Right renal cortex interstitium (tissue), 3 donors: ENCODE data around the gene SLC35F1. TPM values are rescaled to one million over a fixed set of nuclear protein-coding genes. Genes with fewer than 3 reads are reported as not detected.
"Not testable (repeated sequence)": the region's sequence is repeated elsewhere in the genome, so short reads cannot be mapped to it uniquely, and the experiment has no call there.

Experiments
- DNase-seq, 3 donors: peaks; one replicate each; pipeline ENCODE4 v3.0.0-alpha.2; 2013; ENCODE audit warnings: low read depth in 3 of 3, low spot score in 2 of 3
- polyA plus RNA-seq, 3 donors: library from polyadenylated mRNA; unstranded; fragments of 120-200 nt; gene quantifications; one replicate each; pipeline ENCODE4 v1.2.1, GENCODE V29; 2013; ENCODE audit not compliant: insufficient read length in 3 of 3

Gene SLC35F1
- 1 to 10 TPM; 3.1 to 3.6 (median 3.3) TPM for polyA plus RNA-seq

DNA sequence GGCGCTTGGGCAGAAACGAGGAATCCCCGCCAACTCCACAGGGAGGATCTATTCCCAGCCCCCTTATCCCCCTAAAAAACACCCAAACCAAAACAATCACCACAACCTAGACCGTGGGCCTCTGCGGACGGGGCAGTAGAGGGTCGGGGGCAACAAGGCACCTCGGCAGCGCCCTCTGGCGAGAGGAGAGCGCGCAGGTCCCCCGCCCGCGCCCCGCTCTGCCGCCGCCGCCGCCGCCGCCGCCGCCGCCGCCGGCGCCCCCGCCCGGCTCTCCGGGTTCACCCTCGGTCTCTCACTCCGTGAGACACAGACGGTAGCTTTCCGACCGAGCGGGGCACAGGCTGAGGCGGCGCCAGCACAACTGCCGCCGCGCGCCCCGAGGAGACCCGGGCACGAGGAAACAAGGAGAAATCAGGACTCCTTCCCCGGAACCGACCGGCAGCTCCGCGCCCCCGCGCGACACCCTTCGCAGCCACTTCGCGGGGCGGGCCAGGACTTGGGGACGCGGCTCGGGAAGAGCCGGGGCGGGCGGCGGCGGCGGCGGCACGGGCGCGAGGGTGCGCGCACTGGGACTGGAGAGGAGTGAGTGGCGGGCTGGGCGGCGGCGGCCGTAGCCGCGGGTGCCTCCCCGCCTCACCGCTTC lies at the start of gene SLC35F1:
Gene SLC35F1 (plus strand): TSS at position 307 of the 643 bp plus-strand sequence.
- DNase-seq = peak in 1 of 3 donors; percentile 35

DNA sequence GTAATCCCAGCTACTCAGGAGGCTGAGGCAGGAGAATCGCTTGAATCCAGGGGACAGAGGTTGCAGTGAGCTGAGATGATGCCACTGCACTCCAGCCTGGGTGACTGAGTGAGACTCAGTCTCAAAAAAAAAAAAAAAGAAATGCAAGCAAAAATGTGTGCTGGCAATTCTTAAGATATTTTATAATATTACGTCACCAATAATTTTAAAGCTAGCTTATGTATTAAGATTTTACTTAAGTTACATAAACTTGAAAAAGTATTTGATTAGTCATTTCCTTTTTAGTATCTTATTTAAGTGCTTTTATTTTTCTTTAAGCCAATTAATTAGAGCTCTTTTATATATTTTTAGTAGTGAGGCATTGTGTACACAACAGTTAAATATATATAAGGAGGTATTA lies 48.5 kb upstream of the SLC35F1 start:
- DNase-seq = not testable (repeated sequence)

DNA sequence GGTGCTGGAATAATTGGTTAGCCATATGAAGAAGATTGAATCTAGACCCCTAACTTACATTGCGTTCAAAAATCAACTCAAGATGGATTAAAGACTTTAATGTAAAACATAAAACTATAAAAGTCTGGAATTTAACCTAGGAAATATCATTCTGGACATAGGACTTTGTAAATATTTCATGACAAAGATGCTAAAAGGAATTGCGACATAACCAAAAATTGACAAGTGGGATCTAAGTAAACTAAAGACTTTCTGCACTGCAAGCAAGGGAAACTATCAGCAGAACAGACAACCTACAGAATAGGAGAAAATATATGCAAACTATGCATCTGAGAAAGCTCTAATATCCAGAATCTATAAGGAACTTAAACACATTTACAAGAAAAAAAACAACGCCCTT lies 45.5 kb upstream of the SLC35F1 start:
- no peak for DNase-seq

DNA sequence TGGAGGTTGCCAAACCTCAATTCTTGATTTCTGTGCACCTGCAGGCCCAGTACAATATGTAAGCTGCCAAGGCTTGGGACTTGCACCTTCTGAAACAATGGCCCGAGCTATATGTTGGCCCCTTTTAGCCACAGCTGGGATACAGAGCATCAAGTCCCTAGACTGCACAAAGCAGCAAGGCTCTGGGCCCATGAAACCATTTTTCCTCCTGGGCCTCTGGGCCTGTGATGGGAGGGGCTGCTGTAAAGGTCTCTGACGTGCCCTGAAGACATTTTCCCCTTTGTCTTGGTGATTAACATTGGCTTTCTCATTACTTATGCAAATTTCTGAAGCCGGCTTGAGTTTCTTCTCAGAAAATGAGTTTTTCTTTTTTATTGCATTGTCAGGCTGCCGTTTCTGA lies 40.5 kb upstream of the SLC35F1 start:
- no peak for DNase-seq

DNA sequence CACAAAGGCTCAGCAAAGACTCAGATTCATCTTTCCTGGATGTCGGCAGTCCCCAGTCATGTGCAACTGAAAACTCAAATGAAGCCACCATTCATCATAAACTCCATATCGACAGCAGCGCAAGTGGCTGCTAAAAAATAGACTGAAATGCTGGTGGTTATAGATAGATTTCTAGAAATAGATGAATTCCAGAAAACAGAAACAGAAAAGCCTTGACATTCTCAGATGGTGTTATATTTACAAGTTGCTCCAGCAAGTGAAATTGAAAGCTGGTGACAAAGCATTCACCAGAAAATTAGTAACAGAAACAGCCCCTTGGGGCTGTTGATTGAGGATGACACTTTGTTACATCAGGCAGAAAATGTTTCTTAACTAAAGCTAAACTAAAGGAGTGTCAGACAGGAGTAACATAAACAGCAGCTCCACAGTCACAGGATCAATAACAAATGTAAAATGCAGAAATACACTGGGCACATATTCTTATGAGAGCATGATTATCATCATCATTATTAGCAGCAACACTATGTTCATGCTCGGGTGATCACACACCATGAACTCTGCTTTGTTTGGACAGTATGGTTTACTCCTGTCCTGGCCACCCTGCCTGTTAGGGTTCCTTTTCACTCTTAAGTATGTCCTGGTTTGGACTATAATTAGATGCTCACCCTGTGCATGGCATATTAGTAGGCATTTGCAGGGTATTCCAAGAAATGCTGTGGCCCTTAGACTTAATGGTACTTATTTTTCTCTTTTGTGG lies 36.4 kb upstream of the SLC35F1 start:
- DNase-seq = no peak

DNA sequence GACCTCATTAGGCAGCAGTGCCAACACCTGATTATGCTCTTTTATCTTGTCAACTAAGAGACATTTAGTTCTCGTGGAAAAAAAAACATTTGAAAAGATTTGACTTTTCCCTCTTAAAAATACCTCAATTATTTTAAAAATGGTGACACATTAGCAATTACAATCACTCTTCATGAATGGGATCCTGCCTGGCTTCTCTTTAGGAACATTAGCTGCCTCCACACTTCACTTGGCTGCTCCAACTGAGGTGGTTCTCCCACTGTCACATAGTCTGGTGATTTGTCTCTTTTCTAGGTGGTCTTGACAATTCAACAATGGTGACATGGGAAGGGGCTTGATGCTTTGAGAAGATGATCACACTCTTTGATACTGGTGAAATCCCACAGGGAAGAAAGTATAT lies 26.2 kb upstream of the SLC35F1 start:
- no peak for DNase-seq

DNA sequence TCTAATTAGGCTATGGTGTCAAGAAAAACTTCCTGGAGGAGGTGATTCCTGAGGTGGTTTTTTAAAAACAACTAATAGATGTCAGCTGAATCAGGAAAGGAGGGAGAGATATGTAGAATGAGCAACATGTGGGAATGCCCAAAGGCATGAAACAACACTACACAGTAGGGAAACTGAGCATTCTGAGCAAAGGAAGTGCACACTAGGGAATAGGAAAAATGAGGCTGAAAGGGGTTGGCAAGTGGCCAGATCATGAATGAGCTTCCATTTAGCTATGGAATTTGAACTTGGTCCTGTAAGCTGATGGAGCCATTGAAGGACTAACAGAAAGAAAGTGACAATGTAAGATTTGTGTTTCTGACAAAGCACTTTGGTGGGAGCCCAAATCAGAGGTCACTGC lies 16.9 kb upstream of the SLC35F1 start:
- no peak for DNase-seq

DNA sequence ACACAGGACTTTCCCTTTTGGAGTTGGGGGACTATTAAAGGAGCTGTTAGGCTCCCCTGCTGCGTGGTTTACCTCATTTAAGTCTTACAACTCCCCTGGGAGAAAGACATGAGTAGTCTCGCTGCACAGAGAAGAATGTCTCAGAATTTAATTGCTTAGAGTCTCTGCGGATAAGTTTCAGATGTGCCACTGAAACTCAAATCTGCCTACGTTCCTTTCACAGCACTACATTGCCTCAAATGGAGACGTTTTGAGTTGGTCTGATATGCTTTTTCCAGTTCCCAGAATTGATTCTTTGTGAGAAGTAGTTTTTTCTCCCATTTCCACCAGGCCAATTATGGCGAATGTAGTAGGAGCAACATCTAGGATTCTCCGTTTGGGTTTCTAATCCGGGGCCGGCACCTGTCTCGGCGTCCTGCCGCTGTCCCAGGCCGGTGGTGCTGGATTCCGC lies 532 bp upstream of the SLC35F1 start:
- no peak for DNase-seq

DNA sequence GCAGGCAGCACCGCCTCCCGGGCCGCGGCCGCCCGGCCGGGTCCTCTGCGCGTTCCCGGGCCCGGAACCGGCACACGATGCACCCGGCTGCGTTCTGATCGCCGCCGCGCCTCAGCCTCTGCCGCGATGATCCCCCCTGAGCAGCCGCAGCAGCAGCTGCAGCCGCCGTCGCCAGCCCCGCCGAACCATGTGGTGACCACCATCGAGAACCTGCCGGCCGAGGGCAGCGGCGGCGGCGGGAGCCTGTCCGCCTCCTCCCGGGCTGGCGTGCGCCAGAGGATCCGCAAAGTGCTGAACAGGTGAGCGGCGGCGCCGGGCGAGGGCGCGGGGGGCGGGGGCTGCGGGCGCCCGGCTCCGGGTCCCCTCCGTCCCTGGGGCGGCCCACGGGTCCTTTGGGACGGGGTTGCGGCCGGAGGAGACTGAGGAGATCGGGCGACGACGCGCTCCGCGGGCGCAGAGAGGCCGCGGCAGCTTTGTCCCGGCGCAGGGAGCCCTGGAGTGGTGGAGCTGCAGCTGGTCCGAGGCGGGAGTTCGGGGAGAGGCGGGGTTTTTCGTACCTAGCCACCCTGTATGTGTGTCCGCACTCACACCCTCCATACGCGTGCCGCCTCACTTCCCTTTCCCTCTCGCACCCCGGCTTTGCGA lies 659 bp downstream of the SLC35F1 start:
- DNase-seq = peak in 1 of 3 donors; percentile 8

DNA sequence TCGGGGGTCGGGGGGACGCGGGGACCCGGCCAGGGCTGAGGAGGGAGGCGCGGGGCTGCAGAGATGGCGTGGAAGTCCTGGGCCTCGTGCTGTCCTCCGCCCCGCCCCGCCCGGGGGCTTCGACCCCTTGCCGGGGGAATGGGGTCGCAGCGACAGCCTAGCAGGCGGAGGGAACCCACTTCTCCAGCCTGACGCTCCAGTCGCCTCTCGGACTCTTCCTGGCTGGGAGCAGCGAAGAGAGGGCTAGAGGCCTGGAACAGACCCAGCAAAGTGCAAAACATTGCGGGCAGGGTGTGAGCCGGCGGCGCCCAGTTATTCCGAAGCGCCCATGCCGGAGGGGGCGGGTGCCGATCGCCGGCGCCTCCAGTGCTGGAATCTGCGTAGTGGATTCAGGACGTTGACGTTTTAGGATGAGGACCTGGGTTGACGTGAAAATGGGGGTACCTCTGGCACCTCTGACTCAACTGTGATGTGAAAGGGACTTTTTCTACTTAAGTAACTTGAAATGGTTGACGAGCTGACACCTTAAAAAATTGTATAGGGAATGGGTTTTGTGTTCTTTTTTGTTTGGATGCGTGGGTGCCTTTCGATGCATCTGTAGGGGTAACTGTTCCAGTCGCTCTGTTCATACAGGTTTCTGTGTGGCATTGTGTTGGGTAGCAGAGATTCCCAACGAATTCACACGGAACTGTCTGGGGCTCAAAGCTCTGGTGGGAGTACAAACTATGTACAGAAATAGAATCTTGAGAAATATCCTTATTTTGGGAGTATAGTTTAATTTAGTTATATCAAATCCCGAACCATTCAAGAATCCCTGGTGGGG lies 1.4 kb downstream of the SLC35F1 start:
- DNase-seq = no peak

DNA sequence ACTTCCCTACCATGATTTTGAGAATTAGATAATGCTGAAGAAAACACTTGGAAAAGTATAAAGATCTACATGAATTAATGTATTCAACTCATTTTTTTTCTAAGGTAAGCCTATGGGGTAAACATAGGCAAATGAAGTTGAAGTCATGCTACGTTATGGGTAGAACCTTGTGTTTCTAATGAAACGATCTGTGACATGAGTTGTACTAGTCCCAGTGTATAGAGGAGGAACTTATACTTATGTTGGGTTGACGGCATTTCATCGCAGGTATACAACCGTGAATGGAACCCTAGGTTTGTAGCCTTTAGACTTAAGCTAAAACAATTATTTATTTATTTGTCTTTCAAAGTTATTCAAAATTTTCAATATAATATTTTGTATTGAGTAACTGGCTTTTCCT lies 2.6 kb downstream of the SLC35F1 start:
- DNase-seq = no peak

DNA sequence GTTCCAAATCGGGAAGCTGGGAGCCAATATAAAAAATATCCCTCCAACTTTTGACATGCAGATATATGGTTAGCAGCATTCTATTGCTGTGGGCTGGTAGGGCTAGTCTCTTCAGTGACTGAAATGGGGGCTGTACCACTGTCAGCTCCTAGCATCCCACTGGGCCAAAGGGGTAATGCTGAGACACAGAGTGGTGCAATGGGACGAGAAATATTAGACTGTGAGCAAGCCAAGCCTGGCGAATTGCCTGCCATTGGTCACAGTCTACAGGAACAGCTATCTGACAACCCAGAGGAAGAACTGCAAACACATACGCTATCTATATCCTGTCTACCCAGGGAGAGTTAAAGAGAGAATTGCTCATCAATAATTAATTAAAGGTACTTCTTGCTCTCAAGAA lies 3.5 kb downstream of the SLC35F1 start:
- no peak for DNase-seq

DNA sequence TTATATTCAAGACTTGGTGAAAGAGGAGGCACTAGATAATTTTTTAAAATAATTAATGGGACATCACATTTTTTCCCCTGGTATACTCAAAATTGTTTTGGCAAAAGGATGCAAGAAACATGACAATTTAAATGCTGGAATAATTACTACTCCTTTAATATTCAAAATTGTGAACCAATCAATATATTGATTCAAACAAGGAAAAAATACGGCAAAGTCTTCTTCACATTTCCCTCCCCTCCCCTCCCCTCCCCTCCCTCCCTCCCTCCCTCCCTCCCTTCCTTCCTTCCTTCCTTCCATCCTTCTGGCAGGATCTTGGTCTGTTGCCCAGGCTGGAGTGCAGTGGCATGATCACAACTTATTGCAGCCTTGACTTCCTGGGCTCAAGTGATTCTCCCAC lies 4.1 kb downstream of the SLC35F1 start:
- no peak for DNase-seq

DNA sequence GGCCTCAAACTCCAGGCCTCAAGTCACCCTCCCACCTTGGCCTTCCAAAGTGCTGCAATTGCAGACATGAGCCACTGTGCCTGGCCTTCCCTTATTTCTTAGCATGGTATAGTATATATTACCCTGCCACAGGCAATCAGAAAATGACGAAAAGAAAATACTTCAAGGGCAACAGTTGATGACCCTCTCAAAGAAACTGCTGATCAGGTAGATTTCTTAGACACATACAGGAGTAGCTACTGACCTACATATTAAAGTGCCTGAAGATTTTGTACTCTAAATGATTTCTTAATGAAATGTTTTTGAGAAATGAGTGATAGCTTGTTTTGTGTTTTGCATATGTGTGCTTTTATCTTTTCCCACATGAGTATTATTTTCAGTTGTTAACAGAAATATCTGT lies 4.6 kb downstream of the SLC35F1 start:
- DNase-seq = no peak

DNA sequence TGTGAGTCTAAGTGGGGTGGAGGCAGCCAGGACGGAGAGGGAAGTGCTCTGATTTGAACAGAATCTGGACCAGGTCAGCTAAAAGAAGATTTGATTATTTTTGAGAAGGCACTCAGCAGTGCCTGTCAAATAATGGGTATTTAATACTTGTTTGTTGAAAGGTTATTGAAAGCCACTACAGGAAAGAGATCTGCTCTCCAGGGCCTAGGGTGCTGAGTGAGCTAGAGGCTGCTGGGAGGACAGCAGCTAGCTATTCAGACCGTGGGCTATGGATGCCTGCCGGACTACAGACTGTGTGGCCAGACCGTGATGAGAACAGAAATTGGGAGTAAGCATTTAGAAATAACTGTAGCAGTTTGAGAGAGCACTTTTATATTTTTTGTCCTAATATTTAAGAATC lies 8.8 kb downstream of the SLC35F1 start:
- DNase-seq = no peak

DNA sequence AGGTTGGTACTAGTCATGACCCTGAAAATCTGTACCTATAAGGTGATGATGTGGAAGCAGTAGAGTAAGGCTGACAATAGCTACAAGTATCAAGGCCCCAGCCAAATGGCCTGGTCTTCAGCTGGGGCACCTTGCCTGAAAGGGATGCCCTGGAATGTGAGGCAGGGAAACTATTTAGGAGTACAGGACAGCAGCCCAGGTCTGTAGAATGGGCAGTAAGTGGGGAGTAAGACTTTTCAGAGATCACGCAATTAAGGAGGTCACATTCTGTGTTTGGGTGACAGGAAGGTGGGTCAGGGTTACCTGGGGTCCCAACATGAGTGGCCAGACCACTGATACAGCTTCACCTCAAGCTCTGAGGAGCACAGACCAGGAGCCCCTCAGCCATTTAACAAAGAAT lies 9.4 kb downstream of the SLC35F1 start:
- no peak for DNase-seq

DNA sequence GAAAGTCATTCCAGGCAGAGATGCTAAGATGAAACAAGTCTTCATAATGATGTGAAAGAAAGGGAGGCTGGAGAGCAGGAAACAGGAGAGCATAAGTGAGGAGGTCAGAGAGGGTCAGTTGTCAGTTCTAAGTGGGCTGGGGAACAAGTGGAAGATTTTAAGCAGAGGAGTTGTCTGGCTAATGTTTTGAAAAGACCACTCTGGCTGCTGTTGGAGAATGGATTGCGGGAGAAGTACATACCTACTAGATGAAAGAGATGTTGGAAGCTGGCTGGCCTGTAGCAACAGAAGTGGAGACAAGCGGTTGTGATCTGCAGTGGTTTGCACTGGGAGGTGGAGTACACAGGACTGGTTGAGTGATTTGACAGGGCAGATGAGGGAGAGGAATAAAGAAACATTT lies 10.1 kb downstream of the SLC35F1 start:
- DNase-seq = no peak

DNA sequence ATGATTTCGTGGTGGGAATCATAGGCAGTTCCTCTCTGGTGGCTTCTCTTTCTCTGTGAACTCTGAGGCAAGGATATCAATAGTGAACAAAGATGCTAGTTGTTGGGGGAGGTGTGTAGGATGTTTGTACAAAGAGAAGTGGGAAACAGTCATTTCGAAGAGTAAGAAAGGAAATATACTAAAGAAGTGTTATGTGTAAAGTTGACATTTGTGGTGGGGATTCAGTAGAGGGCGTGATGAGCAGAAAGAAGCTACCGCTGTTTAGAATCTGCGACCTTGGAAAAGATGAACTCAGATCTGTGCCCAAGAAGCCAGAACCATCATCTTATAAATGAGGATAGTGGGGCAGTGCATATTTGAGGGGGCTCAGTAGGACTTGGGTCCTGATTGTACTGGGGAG lies 11.4 kb downstream of the SLC35F1 start:
- no peak for DNase-seq

DNA sequence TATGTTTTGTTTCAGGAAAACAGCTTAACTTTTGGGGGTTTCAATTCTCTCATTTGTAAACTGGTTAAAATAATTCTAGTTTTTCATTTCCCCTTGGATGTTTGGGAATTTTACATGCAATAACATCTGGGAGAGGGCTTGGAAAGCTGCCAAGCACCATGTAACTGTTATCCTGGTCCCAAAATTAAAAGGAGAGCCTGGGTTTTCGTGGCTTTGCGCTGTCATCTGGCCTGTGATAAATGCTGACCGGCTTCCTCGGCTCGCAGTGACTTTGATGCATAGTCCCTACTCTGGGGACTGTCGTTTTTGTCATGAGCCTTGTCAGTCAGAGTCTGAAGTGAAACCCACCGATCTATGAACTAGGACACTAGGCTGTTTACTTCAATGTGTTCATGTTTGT lies 12.2 kb downstream of the SLC35F1 start:
- no peak for DNase-seq

DNA sequence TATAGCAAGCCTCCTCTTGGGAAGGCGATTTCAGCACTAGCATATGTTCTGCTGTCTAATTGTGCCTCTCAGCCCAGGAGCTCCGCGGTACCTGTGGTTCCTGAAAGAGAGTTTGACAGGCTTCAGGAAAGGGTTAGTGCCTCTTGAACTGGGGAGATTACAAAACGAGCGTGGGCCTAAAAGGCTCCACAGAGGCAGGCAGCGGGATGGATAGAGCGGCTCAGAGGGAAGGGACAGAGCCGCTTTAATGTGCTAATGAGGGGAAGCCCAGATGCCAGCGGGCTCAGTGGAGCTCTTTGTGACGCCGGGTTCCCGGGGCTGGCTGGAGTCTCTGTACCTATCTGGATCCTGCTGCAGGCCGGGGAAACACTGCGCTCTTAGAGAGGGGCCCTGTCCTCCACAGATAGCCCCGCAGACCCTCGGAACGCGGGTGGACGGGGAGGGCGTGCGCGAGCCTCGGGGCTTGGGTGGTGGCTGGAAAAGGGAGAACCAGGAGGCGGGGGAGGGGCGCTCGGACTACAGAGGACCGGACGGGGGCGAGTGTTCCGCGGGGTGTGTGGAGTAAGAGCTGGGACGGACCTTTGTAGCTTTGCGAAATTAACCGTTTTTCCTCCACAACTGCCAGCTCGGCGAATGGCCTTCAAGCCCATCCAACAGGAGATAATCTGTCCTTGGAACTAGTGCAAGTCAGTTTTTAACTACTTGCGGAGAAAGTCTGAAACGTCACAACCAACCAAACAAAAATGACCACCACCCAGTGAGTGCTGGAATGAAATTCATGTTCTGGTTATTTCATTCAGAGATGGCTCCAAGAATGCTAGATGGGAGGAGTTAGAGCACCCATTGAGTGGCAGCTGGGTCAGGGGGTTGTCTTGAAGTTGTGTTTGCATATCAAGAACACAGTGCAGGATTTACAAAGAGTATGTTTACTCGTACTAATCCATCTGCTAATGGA lies 13.0 kb downstream of the SLC35F1 start:
- peak in 1 of 3 donors; percentile 23 for DNase-seq
